Kidney epithelial cell (primary cell): ENCODE data around the gene B3GALT5. TPM values are rescaled to one million over a fixed set of nuclear protein-coding genes. Genes with fewer than 3 reads are reported as not detected.

Source experiments
- DNase-seq: peaks from one replicate; pipeline ENCODE4 v3.0.0-alpha.2; 2010; ENCODE audit warnings: low read depth
- H3K27me3 ChIP-seq: 2 replicates; pipeline ENCODE4 v1.6.0; 2011; ENCODE audit warnings: low read length; ENCODE audit not compliant: control insufficient read depth, insufficient read depth
- H3K36me3 ChIP-seq: 2 replicates; pipeline ENCODE4 v1.5.1; 2011; ENCODE audit warnings: low read length; ENCODE audit not compliant: control insufficient read depth, insufficient read depth
- H3K4me3 ChIP-seq: 2 replicates; pipeline ENCODE4 v1.5.1; 2011; ENCODE audit warnings: low read depth, mild to moderate bottlenecking, control low read depth, low read length
- CTCF ChIP-seq: IDR thresholded peaks from 2 replicates; pipeline ENCODE4 v1.5.1; 2011; ENCODE audit warnings: mild to moderate bottlenecking, moderate library complexity, low read length, control low read depth, inconsistent platforms; ENCODE audit not compliant: insufficient read depth, poor library complexity, severe bottlenecking
- total RNA-seq: library from RNA; depleted of rRNA; stranded (reverse); fragments of >200 nt; gene quantifications from 2 replicates; pipeline ENCODE4 v1.2.3, GENCODE V29; 2015

B3GALT5 gene
- total RNA-seq, 1 donor from 2014 or later: 4.3 TPM

GRCh38 chr21:39720126-39720778 is 107.5 kb downstream of the B3GALT5 start:
- no peak for DNase-seq
- Histone ChIP-seq H3K4me3 (no peak overlapping the region), H3K27me3 (no peaks in the 10 kb centered on the region), H3K36me3 (no peaks in the 10 kb centered on the region)
- no peak for TF ChIP-seq CTCF

DNA sequence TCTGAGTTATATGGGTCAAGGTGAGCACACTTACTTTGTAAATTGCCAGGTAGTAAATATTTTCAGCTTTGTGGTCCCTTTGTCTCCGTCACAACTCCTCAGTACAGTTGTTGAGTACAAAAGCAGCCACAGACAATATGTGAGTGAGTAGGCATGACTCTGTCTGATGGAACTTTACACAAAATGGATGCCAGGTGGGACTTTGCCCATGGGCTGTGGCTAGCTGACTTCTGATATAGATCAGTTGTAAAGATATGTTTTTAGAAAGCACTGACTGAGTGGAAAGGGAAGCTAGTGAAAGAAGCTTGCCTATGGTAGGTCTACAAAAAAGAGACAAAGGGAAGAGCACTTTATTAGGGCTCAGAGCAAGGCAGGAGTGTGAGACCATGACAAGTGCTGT is 109.1 kb downstream of the B3GALT5 start:
- no peaks in the 10 kb centered on the region for H3K36me3 ChIP-seq
- H3K4me3 ChIP-seq: no peak overlapping the region
- DNase-seq: no peak
- no peak for TF ChIP-seq CTCF
- no peaks in the 10 kb centered on the region for H3K27me3 ChIP-seq

Other genes starting within 250 kb of the B3GALT5 start
- 2.0 and 4.4 TPM in 2 replicates for gene LCA5L, start 167.2 kb upstream of the B3GALT5 start, total RNA-seq
- 6.3 and 6.9 TPM in 2 replicates for gene SH3BGR, start 161.0 kb upstream of the B3GALT5 start, total RNA-seq
- 0.17 and 0.48 TPM in 2 replicates for gene IGSF5, start 132.2 kb downstream of the B3GALT5 start, total RNA-seq